Body of pancreas (tissue), 4 donors: ENCODE results near the gene PALLD.

Source experiments
- CTCF ChIP-seq, 7 experiments: fragments of 450-650 bp in 4 of 7; fragments of 200-600 bp in 3 of 7; sonication (generic) in 3 of 7; IDR thresholded peaks; one replicate each; pipeline ENCODE4 v1.5.1; 2016 to 2019; ENCODE audit warnings: antibody characterized with exemption in 7 of 7
- POLR2A ChIP-seq, 3 donors: fragments of 450-650 bp; IDR thresholded peaks; one replicate each; pipeline ENCODE4 v1.6.1; 2016; ENCODE audit warnings: antibody characterized with exemption in 3 of 3, mild to moderate bottlenecking in 2 of 3

GRCh38 chr4:168791376-168791775, 294.5 kb downstream of the PALLD start:
- no peak for TF ChIP-seq CTCF (IDR thresholded peaks at IDR 0.05)
- no peak for TF ChIP-seq POLR2A (IDR thresholded peaks at IDR 0.05)
